Measurements from ENCODE around the gene OPRD1.
"Not testable (repeated sequence)": the region's sequence is repeated elsewhere in the genome, so short reads cannot be mapped to it uniquely, and the experiment has no call there.

The OPRD1 gene

GRCh38 chr1:28840928-28841544 is 29.1 kb downstream of the OPRD1 start:
- no peak overlapping the region for H3K27ac ChIP-seq (ENCODE audit: low read length)
- no peaks in the 10 kb centered on the region for H3K36me3 ChIP-seq (ENCODE audit: control insufficient read depth, insufficient read depth, low read length)
- H3K9me3 ChIP-seq (ENCODE audit: control insufficient read depth, insufficient read depth, low read length) = no peaks in the 10 kb centered on the region
- no CpG with 5 or more reads among the region's 8 CpGs for WGBS (ENCODE audit: insufficient coverage, insufficient read length)
- H3K4me1 ChIP-seq (ENCODE audit: control insufficient read depth, insufficient read depth, low read length) = no peaks in the 10 kb centered on the region
- DNase-seq (ENCODE audit: low read depth, low spot score) = no peak
- no peak overlapping the region for H3K4me3 ChIP-seq (ENCODE audit: low read length)
- no peaks in the 10 kb centered on the region for H3K27me3 ChIP-seq (ENCODE audit: control insufficient read depth, insufficient read depth, low read length)

- no peak overlapping the region for H3K4me3 ChIP-seq (ENCODE audit: low read length)
- H3K4me1 ChIP-seq (ENCODE audit: control insufficient read depth, insufficient read depth, low read length) = no peaks in the 10 kb centered on the region
- no peaks in the 10 kb centered on the region for H3K36me3 ChIP-seq (ENCODE audit: control insufficient read depth, insufficient read depth, low read length)
- no peaks in the 10 kb centered on the region for H3K9me3 ChIP-seq (ENCODE audit: control insufficient read depth, insufficient read depth, low read length)
- H3K27ac ChIP-seq (ENCODE audit: low read length) = no peak overlapping the region
- DNase-seq (ENCODE audit: low read depth, low spot score) = peak; percentile 35
- H3K27me3 ChIP-seq (ENCODE audit: control insufficient read depth, insufficient read depth, low read length) = no peaks in the 10 kb centered on the region
- no CpG with 5 or more reads among the region's 8 CpGs for WGBS (ENCODE audit: insufficient coverage, insufficient read length)
These were observed 34.0 kb downstream of the OPRD1 start for GRCh38 chr1:28845786-28846543.

GRCh38 chr1:28847207-28847606 is 35.2 kb downstream of the OPRD1 start:
- no CpG with 5 or more reads among the region's 6 CpGs for WGBS (ENCODE audit: insufficient coverage, insufficient read length)
- not testable (repeated sequence) for DNase-seq (ENCODE audit: low read depth, low spot score); H3K4me3 ChIP-seq (ENCODE audit: low read length); H3K36me3 ChIP-seq (ENCODE audit: control insufficient read depth, insufficient read depth, low read length); H3K27me3 ChIP-seq (ENCODE audit: control insufficient read depth, insufficient read depth, low read length); H3K4me1 ChIP-seq (ENCODE audit: control insufficient read depth, insufficient read depth, low read length); H3K9me3 ChIP-seq (ENCODE audit: control insufficient read depth, insufficient read depth, low read length); H3K27ac ChIP-seq (ENCODE audit: low read length)

GRCh38 chr1:28848416-28848815 is 36.4 kb downstream of the OPRD1 start:
- no CpG with 5 or more reads among the region's 3 CpGs for WGBS (ENCODE audit: insufficient coverage, insufficient read length)
- Histone ChIP-seq H3K4me1 (ENCODE audit: control insufficient read depth, insufficient read depth, low read length) (no peaks in the 10 kb centered on the region), H3K4me3 (ENCODE audit: low read length) (no peak overlapping the region)

GRCh38 chr1:28853093-28853742 is 41.2 kb downstream of the OPRD1 start:
- WGBS (ENCODE audit: insufficient coverage, insufficient read length) = no CpG with 5 or more reads among the region's 3 CpGs

More at GRCh38 chr1:28848416-28848815, 36.4 kb downstream of the OPRD1 start:
- no peak for DNase-seq (ENCODE audit: low read depth, low spot score)
- H3K9me3 ChIP-seq (ENCODE audit: control insufficient read depth, insufficient read depth, low read length) = no peaks in the 10 kb centered on the region
- H3K36me3 ChIP-seq (ENCODE audit: control insufficient read depth, insufficient read depth, low read length) = no peaks in the 10 kb centered on the region
- H3K27me3 ChIP-seq (ENCODE audit: control insufficient read depth, insufficient read depth, low read length) = no peaks in the 10 kb centered on the region
- H3K27ac ChIP-seq (ENCODE audit: low read length) = no peak overlapping the region

GRCh38 chr1:28854406-28854805 is 42.4 kb downstream of the OPRD1 start:
- H3K27ac ChIP-seq (ENCODE audit: low read length); H3K4me1 ChIP-seq (ENCODE audit: control insufficient read depth, insufficient read depth, low read length); H3K36me3 ChIP-seq (ENCODE audit: control insufficient read depth, insufficient read depth, low read length); DNase-seq (ENCODE audit: low read depth, low spot score); H3K4me3 ChIP-seq (ENCODE audit: low read length); H3K27me3 ChIP-seq (ENCODE audit: control insufficient read depth, insufficient read depth, low read length); H3K9me3 ChIP-seq (ENCODE audit: control insufficient read depth, insufficient read depth, low read length): not testable (repeated sequence)
- no CpG with 5 or more reads among the region's 7 CpGs for WGBS (ENCODE audit: insufficient coverage, insufficient read length)

More at GRCh38 chr1:28853093-28853742, 41.2 kb downstream of the OPRD1 start:
- no peak overlapping the region for H3K27ac ChIP-seq (ENCODE audit: low read length)
- H3K9me3 ChIP-seq (ENCODE audit: control insufficient read depth, insufficient read depth, low read length) = no peaks in the 10 kb centered on the region
- no peaks in the 10 kb centered on the region for H3K27me3 ChIP-seq (ENCODE audit: control insufficient read depth, insufficient read depth, low read length)
- H3K4me3 ChIP-seq (ENCODE audit: low read length) = no peak overlapping the region
- H3K36me3 ChIP-seq (ENCODE audit: control insufficient read depth, insufficient read depth, low read length) = no peaks in the 10 kb centered on the region
- no peak for DNase-seq (ENCODE audit: low read depth, low spot score)
- no peaks in the 10 kb centered on the region for H3K4me1 ChIP-seq (ENCODE audit: control insufficient read depth, insufficient read depth, low read length)

GRCh38 chr1:28855046-28855445 is 43.1 kb downstream of the OPRD1 start:
- no CpG with 5 or more reads among the region's 8 CpGs for WGBS (ENCODE audit: insufficient coverage, insufficient read length)
- Histone ChIP-seq H3K36me3 (ENCODE audit: control insufficient read depth, insufficient read depth, low read length) (peaks cover 4% of the 10 kb centered on the region; the same call in 1 of the 2 replicates), H3K27ac (ENCODE audit: low read length) (no peak overlapping the region), H3K4me3 (ENCODE audit: low read length) (no peak overlapping the region), H3K4me1 (ENCODE audit: control insufficient read depth, insufficient read depth, low read length) (no peaks in the 10 kb centered on the region; the same call in 1 of the 2 replicates), H3K27me3 (ENCODE audit: control insufficient read depth, insufficient read depth, low read length) (no peaks in the 10 kb centered on the region), H3K9me3 (ENCODE audit: control insufficient read depth, insufficient read depth, low read length) (no peaks in the 10 kb centered on the region)
- no peak for DNase-seq (ENCODE audit: low read depth, low spot score)

GRCh38 chr1:28855469-28855951 is 43.5 kb downstream of the OPRD1 start:
- H3K4me3 ChIP-seq (ENCODE audit: low read length) = no peak overlapping the region
- DNase-seq (ENCODE audit: low read depth, low spot score) = no peak
- no peaks in the 10 kb centered on the region for H3K9me3 ChIP-seq (ENCODE audit: control insufficient read depth, insufficient read depth, low read length)
- no peak overlapping the region for H3K27ac ChIP-seq (ENCODE audit: low read length)
- H3K27me3 ChIP-seq (ENCODE audit: control insufficient read depth, insufficient read depth, low read length) = no peaks in the 10 kb centered on the region
- WGBS (ENCODE audit: insufficient coverage, insufficient read length) = no CpG with 5 or more reads among the region's 12 CpGs
- H3K4me1 ChIP-seq (ENCODE audit: control insufficient read depth, insufficient read depth, low read length) = no peaks in the 10 kb centered on the region; the same call in 1 of the 2 replicates
- H3K36me3 ChIP-seq (ENCODE audit: control insufficient read depth, insufficient read depth, low read length) = peaks cover 4% of the 10 kb centered on the region; the same call in 1 of the 2 replicates

GRCh38 chr1:28855969-28856368 is 44.0 kb downstream of the OPRD1 start:
- H3K9me3 ChIP-seq (ENCODE audit: control insufficient read depth, insufficient read depth, low read length) = no peaks in the 10 kb centered on the region
- no CpG with 5 or more reads among the region's 7 CpGs for WGBS (ENCODE audit: insufficient coverage, insufficient read length)
- H3K4me1 ChIP-seq (ENCODE audit: control insufficient read depth, insufficient read depth, low read length) = no peaks in the 10 kb centered on the region; the same call in 1 of the 2 replicates
- no peak overlapping the region for H3K27ac ChIP-seq (ENCODE audit: low read length)
- H3K36me3 ChIP-seq (ENCODE audit: control insufficient read depth, insufficient read depth, low read length) = peaks cover 4% of the 10 kb centered on the region; the same call in 1 of the 2 replicates
- H3K4me3 ChIP-seq (ENCODE audit: low read length) = no peak overlapping the region
- no peak for DNase-seq (ENCODE audit: low read depth, low spot score)
- no peaks in the 10 kb centered on the region for H3K27me3 ChIP-seq (ENCODE audit: control insufficient read depth, insufficient read depth, low read length)

GRCh38 chr1:28860332-28861073 is 48.5 kb downstream of the OPRD1 start:
- Histone ChIP-seq H3K4me1 (ENCODE audit: control insufficient read depth, insufficient read depth, low read length) (no peaks in the 10 kb centered on the region; the same call in 1 of the 2 replicates), H3K36me3 (ENCODE audit: control insufficient read depth, insufficient read depth, low read length) (peaks cover 4% of the 10 kb centered on the region; the same call in 1 of the 2 replicates), H3K4me3 (ENCODE audit: low read length) (no peak overlapping the region), H3K9me3 (ENCODE audit: control insufficient read depth, insufficient read depth, low read length) (no peaks in the 10 kb centered on the region), H3K27me3 (ENCODE audit: control insufficient read depth, insufficient read depth, low read length) (no peaks in the 10 kb centered on the region), H3K27ac (ENCODE audit: low read length) (no peak overlapping the region)
- WGBS (ENCODE audit: insufficient coverage, insufficient read length) = no CpG with 5 or more reads among the region's 3 CpGs
- DNase-seq (ENCODE audit: low read depth, low spot score) = no peak
